GM12878 (cell line): Measurements from ENCODE around the gene HSD17B13. TPM values are rescaled to one million over a fixed set of nuclear protein-coding genes. Genes with fewer than 3 reads are reported as not detected.

Experiments
- ATAC-seq: fragments of 200-7000 bp; cut with Tn5 transposase; 3 replicates; pipeline ENCODE4 v1.9.1; 2020; ENCODE audit warnings: mild to moderate bottlenecking, moderate library complexity
- Bru-seq: library from RNA; stranded (reverse); fragments of 400-500 nt; gene quantifications from one replicate; lab custom pipeline; 2021; lab: Mats Ljungman, UMichigan
- BruChase-seq, 2 experiments: library from RNA; stranded (reverse); fragments of 400-500 nt; gene quantifications; one replicate each; lab custom pipeline; 2021; lab: Mats Ljungman, UMichigan
- BruUV-seq: library from RNA; stranded (reverse); fragments of 400-500 nt; replicated peaks from 2 replicates; lab custom pipeline; 2021; lab: Mats Ljungman, UMichigan
- CTCF ChIA-PET: fragments of 300-600 bp; sonication (Branson Sonifier 250); formaldehyde crosslinking; extraction: SDS; loops from one replicate; lab custom pipeline; 2021; ENCODE audit warnings: inconsistent platforms; lab: Yijun Ruan, JAX
- POLR2A ChIA-PET: fragments of 350-600 bp; formaldehyde crosslinking; extraction: SDS; loops from one replicate; lab custom pipeline; 2021; ENCODE audit warnings: inconsistent platforms; lab: Charles Lee
- RAD21 ChIA-PET: fragments of 300-600 bp; sonication (Branson Sonifier 250); formaldehyde crosslinking; loops from one replicate; lab custom pipeline; 2023; ENCODE audit warnings: antibody characterized with exemption; ENCODE audit not compliant: unreplicated experiment; lab: Charles Lee
- SMC1A ChIA-PET: fragments of 300-600 bp; sonication (Branson Sonifier 250); formaldehyde crosslinking; loops from one replicate; lab custom pipeline; 2023; ENCODE audit not compliant: unreplicated experiment, uncharacterized antibody; lab: Charles Lee
- DNase-seq: peaks from one replicate; pipeline ENCODE4 v3.0.0-alpha.2; 2011; ENCODE audit warnings: low read depth, low spot score
- FAIRE-seq: peaks from 3 replicates; lab custom pipeline; 2011; peaks lifted over from hg19 to GRCh38; lab: Jason Lieb, UNC
- H2AFZ ChIP-seq: 2 replicates; pipeline ENCODE4 v1.6.0; 2011; ENCODE audit warnings: low read depth, low read length, control low read depth; ENCODE audit not compliant: control insufficient read depth
- H3K27ac ChIP-seq: 2 replicates; pipeline ENCODE4 v1.5.1; 2011; ENCODE audit warnings: control low read depth; ENCODE audit not compliant: control insufficient read depth, insufficient read depth
- H3K27me3 ChIP-seq, 2 experiments: replicated peaks in 1 of 2; 2 replicates each; pipeline versions ENCODE4 v1.6.0 to v1.6.1; 2011; ENCODE audit warnings: low read length in 1 of 2; ENCODE audit not compliant: control insufficient read depth in 2 of 2, insufficient read depth in 2 of 2
- H3K36me3 ChIP-seq, 2 experiments: 2 replicates each; pipeline ENCODE4 v1.5.1; 2011; ENCODE audit warnings: low read length in 1 of 2; ENCODE audit not compliant: control insufficient read depth in 2 of 2, insufficient read depth in 2 of 2
- H3K4me1 ChIP-seq: 2 replicates; pipeline ENCODE4 v1.6.1; 2011; ENCODE audit warnings: mild to moderate bottlenecking, low read length, moderate library complexity, mixed read lengths; ENCODE audit not compliant: control insufficient read depth, insufficient read depth
- H3K4me2 ChIP-seq: 2 replicates; pipeline ENCODE4 v1.6.0; 2011; ENCODE audit warnings: control low read depth; ENCODE audit not compliant: control insufficient read depth, insufficient read depth
- H3K4me3 ChIP-seq: fragments of 200-600 bp; sonication (generic); 2 replicates; pipeline ENCODE4 v1.5.1; 2016
- H3K79me2 ChIP-seq: 2 replicates; pipeline ENCODE4 v1.6.0; 2011; ENCODE audit warnings: low read length; ENCODE audit not compliant: control insufficient read depth, insufficient read depth
- H3K9ac ChIP-seq: 2 replicates; pipeline ENCODE4 v1.8.0; 2011; ENCODE audit warnings: low read length, control low read depth, mixed read lengths; ENCODE audit not compliant: control insufficient read depth, insufficient read depth
- H3K9me3 ChIP-seq: replicated peaks from 3 replicates; pipeline ENCODE4 v1.5.1; 2011; ENCODE audit warnings: mild to moderate bottlenecking, low read length; ENCODE audit not compliant: control insufficient read depth, insufficient read depth
- H4K20me1 ChIP-seq: 2 replicates; pipeline ENCODE4 v1.6.0; 2011; ENCODE audit not compliant: control insufficient read depth, insufficient read depth
- BACH1 ChIP-seq: fragments of 450-650 bp; IDR thresholded peaks from 2 replicates; pipeline ENCODE4 v1.6.1; 2017; ENCODE audit warnings: mild to moderate bottlenecking, borderline replicate concordance
- BRCA1 ChIP-seq: IDR thresholded peaks from 2 replicates; pipeline ENCODE4 v1.6.1; 2011; ENCODE audit warnings: low read depth, low read length, improper control_type of control experiment
- ETV6 ChIP-seq, 2 experiments: fragments of 450-650 bp in 1 of 2; IDR thresholded peaks in 1 of 2; conservative IDR thresholded peaks in 1 of 2; 2 replicates each; pipeline ENCODE4 v1.6.1; 2014; ENCODE audit warnings: antibody characterized with exemption in 1 of 2, borderline replicate concordance in 1 of 2, low read depth in 1 of 2, mild to moderate bottlenecking in 1 of 2, moderate library complexity in 1 of 2
- HDGF ChIP-seq: fragments of 450-650 bp; IDR thresholded peaks from 2 replicates; pipeline ENCODE4 v1.6.1; 2016; ENCODE audit warnings: antibody characterized with exemption
- NBN ChIP-seq: fragments of 450-650 bp; IDR thresholded peaks from 2 replicates; pipeline ENCODE4 v1.6.1; 2016
- RAD51 ChIP-seq: fragments of 450-650 bp; IDR thresholded peaks from 2 replicates; pipeline ENCODE4 v1.6.1; 2016; ENCODE audit warnings: moderate library complexity, mild to moderate bottlenecking, inconsistent platforms
- SIX5 ChIP-seq: IDR thresholded peaks from 2 replicates; pipeline ENCODE4 v1.6.1; 2011; ENCODE audit warnings: mild to moderate bottlenecking, low read depth, low read length, moderate library complexity; ENCODE audit not compliant: severe bottlenecking
- SREBF1 ChIP-seq: IDR thresholded peaks from 2 replicates; pipeline ENCODE4 v1.6.1; 2012; ENCODE audit warnings: mild to moderate bottlenecking, low read length
- WGBS: methylation state at CpG from one replicate; pipeline ENCODE4 v1.1.6; 2016; ENCODE audit warnings: low lambda C conversion rate; ENCODE audit not compliant: insufficient replicate concordance, insufficient coverage; ENCODE audit errors: missing lambda C conversion rate; 5-methylcytosine and 5-hydroxymethylcytosine counted together
- in situ Hi-C: fragments of 300-500 bp; cut with MboI; formaldehyde crosslinking; loops from 9 replicates; pipeline ENCODE4 v1.14.3; 2018; ENCODE audit warnings: mixed read lengths
- intact Hi-C: fragments of 100-400 bp; cut with micrococcal nuclease; formaldehyde crosslinking; loops from one replicate; pipeline ENCODE4 v1.14.2; 2022; ENCODE audit not compliant: unreplicated experiment
- long read RNA-seq, 2 experiments: library from polyadenylated mRNA; unstranded; transcript quantifications; one replicate each; pipeline ENCODE4 v2.0.0, GENCODE V29; 2019 to 2020
- polyA minus RNA-seq, 3 experiments: library from RNA; depleted of rRNA, polyadenylated mRNA; stranded (reverse); fragments of >200 nt; gene quantifications; 2 replicates each; pipeline ENCODE4 v1.2.3, GENCODE V29; 2011
- polyA plus RNA-seq, 11 experiments: library from polyadenylated mRNA; depleted of rRNA in 4 of 11; unstranded in 6 of 11; stranded (reverse) in 5 of 11; fragments of >200 nt; fragmentation: Nextera tagmentation in 4 of 11; fragmentation: Illumina TruSeq in 1 of 11; extraction: Ambion mirVana in 4 of 11; extraction: Trizol in 1 of 11; gene quantifications; 1 replicate in 1 of 11; 2 replicates in 10 of 11; pipeline versions ENCODE4 v1.2.1 to v1.2.3, GENCODE V29; 2011 to 2016; ENCODE audit warnings: inconsistent platforms in 2 of 11, missing spikeins in 2 of 11, low read depth in 1 of 11
- total RNA-seq, 4 experiments: library from RNA; depleted of rRNA in 3 of 4; stranded (reverse); fragments of >200 nt in 3 of 4; fragmentation: Illumina TruSeq in 1 of 4; extraction: Trizol in 1 of 4; gene quantifications; 2 replicates each; pipeline versions ENCODE4 v1.2.1 to v1.2.3, GENCODE V29; 2013 to 2021
- TF ChIP-seq, protein P1 (sequence below): IDR thresholded peaks from 2 replicates; pipeline ENCODE4 v1.6.1; 2012; ENCODE audit warnings: low read depth, low read length, improper control_type of control experiment
- TF ChIP-seq, protein P2 (sequence below): fragments of 450-650 bp; IDR thresholded peaks from 2 replicates; pipeline ENCODE4 v1.6.1; 2016; ENCODE audit warnings: mild to moderate bottlenecking

HSD17B13 gene, protein sequence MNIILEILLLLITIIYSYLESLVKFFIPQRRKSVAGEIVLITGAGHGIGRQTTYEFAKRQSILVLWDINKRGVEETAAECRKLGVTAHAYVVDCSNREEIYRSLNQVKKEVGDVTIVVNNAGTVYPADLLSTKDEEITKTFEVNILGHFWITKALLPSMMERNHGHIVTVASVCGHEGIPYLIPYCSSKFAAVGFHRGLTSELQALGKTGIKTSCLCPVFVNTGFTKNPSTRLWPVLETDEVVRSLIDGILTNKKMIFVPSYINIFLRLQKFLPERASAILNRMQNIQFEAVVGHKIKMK
- 0.44 and 0.51 TPM in 2 replicates for total RNA-seq (2013; cell fraction: nucleolus; rRNA removed)
- total RNA-seq (2014; rRNA removed) (0.22 TPM in 1 of 2 replicates, not detected in the other), total RNA-seq (2014; rRNA removed; fragmentation: Illumina TruSeq; extraction: Trizol) (0.09 TPM in 1 of 2 replicates, not detected in the other), total RNA-seq (2021) (not detected in 2 replicates), polyA plus RNA-seq (2011; rRNA removed) (0.05 and 0.20 TPM in 2 replicates), polyA plus RNA-seq (2014; fragmentation: Illumina TruSeq; extraction: Trizol) (0.03 TPM in 1 of 2 replicates, not detected in the other), polyA plus RNA-seq (2014; fragmentation: Nextera tagmentation; extraction: Ambion mirVana) (under 1 TPM; 0.04 to 0.05 TPM), polyA plus RNA-seq (2014; rRNA removed) (0.04 TPM in 1 of 2 replicates, not detected in the other), polyA plus RNA-seq (2016; fragmentation: Nextera tagmentation; extraction: Ambion mirVana) (not detected), polyA minus RNA-seq (2011; rRNA and poly(A)+ RNA removed) (0.07 and 0.21 TPM in 2 replicates), Bru-seq, nascent RNA (percentile 31 among the genes with signal in this experiment), BruChase-seq, experiment 1, labeled RNA remaining after a 6-hour chase (percentile 40 among the genes with signal in this experiment), BruChase-seq, experiment 2, labeled RNA remaining after a 2-hour chase (percentile 35 among the genes with signal in this experiment)
- 0.09 TPM for polyA plus RNA-seq (2011; ENCODE audit: low read depth)
- 0.02 and 0.07 TPM in 2 replicates for polyA plus RNA-seq (2011; cell fraction: cytosol; rRNA removed)
- 0.06 and 0.18 TPM in 2 replicates for polyA plus RNA-seq (2011; cell fraction: nucleus; rRNA removed)
- 0.08 TPM in 1 of 2 replicates, not detected in the other for polyA plus RNA-seq (2012)
- polyA minus RNA-seq (2011; cell fraction: cytosol; rRNA and poly(A)+ RNA removed), result not detected in 2 replicates
- 0.12 TPM in 1 of 2 replicates, not detected in the other for polyA minus RNA-seq (2011; cell fraction: nucleus; rRNA and poly(A)+ RNA removed)
- long read RNA-seq, experiment 1, result 0 reads
- long read RNA-seq, experiment 2, result 0 reads

DNA sequence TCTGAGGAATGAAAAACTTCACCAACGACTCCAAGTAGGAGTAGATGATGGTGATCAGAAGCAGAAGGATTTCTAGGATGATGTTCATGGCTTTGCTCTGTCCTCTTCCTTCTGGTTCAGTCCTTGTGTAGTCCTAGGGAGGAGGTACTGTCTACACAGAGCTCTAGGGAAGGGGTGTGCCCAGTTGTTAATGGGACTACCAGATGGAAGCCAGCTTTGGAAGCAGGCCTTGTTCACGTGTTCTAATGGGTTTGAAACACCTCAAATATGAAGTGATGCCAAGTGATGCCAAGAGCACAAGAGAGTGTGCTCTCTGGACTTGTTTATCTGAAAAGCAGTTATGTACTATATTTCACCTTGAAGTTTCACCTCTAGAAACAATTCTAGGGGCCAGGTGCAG, at the start of gene HSD17B13:
HSD17B13 (minus strand) TSS at position 129 of the 400 bp plus-strand sequence; CDS start at position 88, 41 bp downstream.
- POLR2A ChIA-PET, result no interaction called here
- Histone ChIP-seq H3K36me3 (no peaks in the 10 kb centered on the region), H3K27ac (no peak within 1 kb of the TSS), H3K9me3 (no peaks in the 10 kb centered on the region), H2AFZ (no peak within 1 kb of the TSS), H3K4me1 (no peaks in the 10 kb centered on the region), H4K20me1 (no peaks in the 10 kb centered on the region), H3K27me3 (no peaks in the 10 kb centered on the region), H3K4me2 (no peak within 1 kb of the TSS), H3K9ac (no peak within 1 kb of the TSS), H3K79me2 (no peaks in the 10 kb centered on the region), H3K4me3 (no peak within 1 kb of the TSS)
- DNase-seq, result no peak
- SMC1A ChIA-PET, result no interaction called here
- intact Hi-C loops, result no loop called here
- FAIRE-seq, result no peak
- 9% methylated on average over 2 of the region's 2 CpGs for WGBS
- ATAC-seq, result no peak
- in situ Hi-C loops, result no loop called here
- BruUV-seq, result no TSS peak
- CTCF ChIA-PET, result interaction anchor here (1.0 kb wide), 1 partner anchor 10 kb away, joined by 4 read pairs; no protein-coding TSS in a partner anchor
- no peak for TF ChIP-seq BRCA1
- no peak for TF ChIP-seq BACH1
- TF ChIP-seq, protein P1, sequence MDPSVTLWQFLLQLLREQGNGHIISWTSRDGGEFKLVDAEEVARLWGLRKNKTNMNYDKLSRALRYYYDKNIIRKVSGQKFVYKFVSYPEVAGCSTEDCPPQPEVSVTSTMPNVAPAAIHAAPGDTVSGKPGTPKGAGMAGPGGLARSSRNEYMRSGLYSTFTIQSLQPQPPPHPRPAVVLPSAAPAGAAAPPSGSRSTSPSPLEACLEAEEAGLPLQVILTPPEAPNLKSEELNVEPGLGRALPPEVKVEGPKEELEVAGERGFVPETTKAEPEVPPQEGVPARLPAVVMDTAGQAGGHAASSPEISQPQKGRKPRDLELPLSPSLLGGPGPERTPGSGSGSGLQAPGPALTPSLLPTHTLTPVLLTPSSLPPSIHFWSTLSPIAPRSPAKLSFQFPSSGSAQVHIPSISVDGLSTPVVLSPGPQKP, result no peak
- TF ChIP-seq, protein P2, sequence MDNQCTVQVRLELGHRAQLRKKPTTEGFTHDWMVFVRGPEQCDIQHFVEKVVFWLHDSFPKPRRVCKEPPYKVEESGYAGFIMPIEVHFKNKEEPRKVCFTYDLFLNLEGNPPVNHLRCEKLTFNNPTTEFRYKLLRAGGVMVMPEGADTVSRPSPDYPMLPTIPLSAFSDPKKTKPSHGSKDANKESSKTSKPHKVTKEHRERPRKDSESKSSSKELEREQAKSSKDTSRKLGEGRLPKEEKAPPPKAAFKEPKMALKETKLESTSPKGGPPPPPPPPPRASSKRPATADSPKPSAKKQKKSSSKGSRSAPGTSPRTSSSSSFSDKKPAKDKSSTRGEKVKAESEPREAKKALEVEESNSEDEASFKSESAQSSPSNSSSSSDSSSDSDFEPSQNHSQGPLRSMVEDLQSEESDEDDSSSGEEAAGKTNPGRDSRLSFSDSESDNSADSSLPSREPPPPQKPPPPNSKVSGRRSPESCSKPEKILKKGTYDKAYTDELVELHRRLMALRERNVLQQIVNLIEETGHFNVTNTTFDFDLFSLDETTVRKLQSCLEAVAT, result no peak
- TF ChIP-seq RAD51, result no peak
- TF ChIP-seq NBN, result no peak
- TF ChIP-seq SREBF1, result no peak
- TF ChIP-seq SIX5, result no peak
- TF ChIP-seq HDGF, result no peak
- no peak for TF ChIP-seq ETV6 (conservative IDR thresholded peaks at IDR 0.05 in 1 of 2, IDR thresholded peaks at IDR 0.05 in 1 of 2; ENCODE audit: borderline replicate concordance in 1 of 2, low read depth in 1 of 2)
- RAD21 ChIA-PET, result no interaction called here
